MM.1S (cell line): ENCODE data around the gene LILRA6.
"Not testable (repeated sequence)": the region's sequence is repeated elsewhere in the genome, so short reads cannot be mapped to it uniquely, and the experiment has no call there.

Source experiments
- EZH2phosphoT487 ChIP-seq: fragments of 300-600 bp; sonication (generic); IDR thresholded peaks from 2 replicates; pipeline ENCODE4 v1.6.1; 2018; ENCODE audit warnings: antibody characterized with exemption, low read length
- TF ChIP-seq, protein P1 (sequence below): fragments of 300-600 bp; sonication (generic); IDR thresholded peaks from 2 replicates; pipeline ENCODE4 v1.5.1; 2016; ENCODE audit warnings: antibody characterized with exemption, low read length, mixed read lengths

DNA sequence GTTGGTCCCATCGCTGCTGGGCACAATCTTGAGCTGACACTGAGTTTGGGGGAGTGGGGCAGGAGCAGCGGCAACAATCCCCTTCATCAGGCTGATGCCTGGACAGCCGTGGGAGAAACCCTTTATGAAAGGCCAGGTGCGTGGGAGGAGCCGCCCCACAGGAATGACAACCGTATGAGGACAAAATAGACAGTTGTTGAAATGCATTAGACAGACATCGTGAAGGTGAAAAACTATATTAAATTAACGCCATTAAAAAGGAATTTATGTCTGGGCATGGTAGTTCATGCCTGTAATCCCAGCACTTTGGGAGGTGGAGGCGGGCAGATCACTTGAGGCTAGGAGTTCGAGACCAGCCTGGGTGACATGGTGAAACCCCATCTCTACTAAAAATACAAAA is 18.0 kb downstream of the LILRA6 start:
- TF ChIP-seq, protein P1, sequence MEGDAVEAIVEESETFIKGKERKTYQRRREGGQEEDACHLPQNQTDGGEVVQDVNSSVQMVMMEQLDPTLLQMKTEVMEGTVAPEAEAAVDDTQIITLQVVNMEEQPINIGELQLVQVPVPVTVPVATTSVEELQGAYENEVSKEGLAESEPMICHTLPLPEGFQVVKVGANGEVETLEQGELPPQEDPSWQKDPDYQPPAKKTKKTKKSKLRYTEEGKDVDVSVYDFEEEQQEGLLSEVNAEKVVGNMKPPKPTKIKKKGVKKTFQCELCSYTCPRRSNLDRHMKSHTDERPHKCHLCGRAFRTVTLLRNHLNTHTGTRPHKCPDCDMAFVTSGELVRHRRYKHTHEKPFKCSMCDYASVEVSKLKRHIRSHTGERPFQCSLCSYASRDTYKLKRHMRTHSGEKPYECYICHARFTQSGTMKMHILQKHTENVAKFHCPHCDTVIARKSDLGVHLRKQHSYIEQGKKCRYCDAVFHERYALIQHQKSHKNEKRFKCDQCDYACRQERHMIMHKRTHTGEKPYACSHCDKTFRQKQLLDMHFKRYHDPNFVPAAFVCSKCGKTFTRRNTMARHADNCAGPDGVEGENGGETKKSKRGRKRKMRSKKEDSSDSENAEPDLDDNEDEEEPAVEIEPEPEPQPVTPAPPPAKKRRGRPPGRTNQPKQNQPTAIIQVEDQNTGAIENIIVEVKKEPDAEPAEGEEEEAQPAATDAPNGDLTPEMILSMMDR, result not testable (repeated sequence)
- not testable (repeated sequence) for TF ChIP-seq EZH2phosphoT487
